Keratinocyte (primary cell): Measurements from ENCODE around the gene SPR. TPM values are rescaled to one million over a fixed set of nuclear protein-coding genes. Genes with fewer than 3 reads are reported as not detected.

Experiments
- DNase-seq: peaks from one replicate; pipeline ENCODE4 v3.0.0-alpha.2; 2011; ENCODE audit warnings: low read depth, missing footprints, low spot score
- FAIRE-seq: peaks from 2 replicates; lab custom pipeline; 2011; peaks lifted over from hg19 to GRCh38; lab: Jason Lieb, UNC
- H2AFZ ChIP-seq: 2 replicates; pipeline ENCODE4 v1.6.0; 2012; ENCODE audit warnings: low read length, control low read depth, inconsistent platforms; ENCODE audit not compliant: control insufficient read depth
- H3K27ac ChIP-seq: 2 replicates; pipeline ENCODE4 v1.5.1; 2011; ENCODE audit warnings: low read length; ENCODE audit not compliant: control insufficient read depth, insufficient read depth
- H3K27me3 ChIP-seq: 3 replicates; pipeline ENCODE4 v1.6.0; 2011; ENCODE audit warnings: low read length; ENCODE audit not compliant: control insufficient read depth, insufficient read depth; ENCODE audit errors: extremely low read depth
- H3K36me3 ChIP-seq, 2 experiments: 2 replicates in 1 of 2; 3 replicates in 1 of 2; pipeline ENCODE4 v1.5.1; 2011; ENCODE audit warnings: low read length in 2 of 2, mild to moderate bottlenecking in 1 of 2; ENCODE audit not compliant: control insufficient read depth in 2 of 2, insufficient read depth in 2 of 2; ENCODE audit errors: extremely low read depth in 1 of 2
- H3K4me1 ChIP-seq: 3 replicates; pipeline ENCODE4 v1.5.1; 2011; ENCODE audit warnings: low read length; ENCODE audit not compliant: control insufficient read depth, insufficient read depth; ENCODE audit errors: extremely low read depth
- H3K4me2 ChIP-seq: 3 replicates; pipeline ENCODE4 v1.6.0; 2011; ENCODE audit warnings: low read depth, low read length; ENCODE audit not compliant: control insufficient read depth, insufficient read depth; ENCODE audit errors: extremely low read depth
- H3K4me3 ChIP-seq, 3 experiments: fragments of 200-600 bp in 1 of 3; sonication (generic) in 1 of 3; 2 replicates in 2 of 3; 3 replicates in 1 of 3; pipeline ENCODE4 v1.5.1; 2011 to 2016; ENCODE audit warnings: low read length in 3 of 3, mild to moderate bottlenecking in 3 of 3, control low read depth in 2 of 3, inconsistent platforms in 1 of 3, low read depth in 1 of 3, mixed read lengths in 1 of 3, mixed run types in 1 of 3, moderate library complexity in 1 of 3; ENCODE audit not compliant: control insufficient read depth in 2 of 3, insufficient read depth in 2 of 3; ENCODE audit errors: extremely low read depth in 1 of 3
- H3K79me2 ChIP-seq: 2 replicates; pipeline ENCODE4 v1.6.0; 2012; ENCODE audit warnings: low read length; ENCODE audit not compliant: control insufficient read depth, insufficient read depth
- H3K9ac ChIP-seq: 3 replicates; pipeline ENCODE4 v1.6.0; 2011; ENCODE audit warnings: low read length; ENCODE audit not compliant: control insufficient read depth, insufficient read depth; ENCODE audit errors: extremely low read depth
- H3K9me1 ChIP-seq: 3 replicates; pipeline ENCODE4 v1.6.0; 2011; ENCODE audit warnings: low read length; ENCODE audit not compliant: control insufficient read depth, insufficient read depth; ENCODE audit errors: extremely low read depth
- H3K9me3 ChIP-seq: 2 replicates; pipeline ENCODE4 v1.5.1; 2012; ENCODE audit warnings: low read depth, low read length; ENCODE audit not compliant: control insufficient read depth
- H4K20me1 ChIP-seq: 3 replicates; pipeline ENCODE4 v1.6.0; 2011; ENCODE audit warnings: low read length; ENCODE audit not compliant: control insufficient read depth, insufficient read depth; ENCODE audit errors: extremely low read depth
- EZH2 ChIP-seq: IDR thresholded peaks from one replicate; pipeline ENCODE4 v1.6.1; 2012; ENCODE audit warnings: inconsistent platforms, mild to moderate bottlenecking, low read length, moderate library complexity
- dilution Hi-C: fragments of 300-500 bp; cut with MboI; formaldehyde crosslinking; loops from one replicate; pipeline ENCODE4 v1.7.0; 2020; ENCODE audit warnings: low sequenced_read_pairs; ENCODE audit not compliant: extremely low pct_ligation_motif_present
- polyA plus RNA-seq, 5 experiments: library from polyadenylated mRNA; depleted of rRNA in 3 of 5; stranded (reverse) in 3 of 5; stranded (forward) in 1 of 5; unstranded in 1 of 5; fragments of >200 nt; gene quantifications; 1 replicate in 1 of 5; 2 replicates in 3 of 5; 3 replicates in 1 of 5; pipeline versions ENCODE4 v1.2.1 to v1.2.3, GENCODE V29; 2011 to 2012; ENCODE audit warnings: missing spikeins in 2 of 5, low read depth in 1 of 5, low replicate concordance in 1 of 5
- TF ChIP-seq, protein P1 (sequence below), 3 experiments: IDR thresholded peaks in 1 of 3; conservative IDR thresholded peaks in 1 of 3; optimal IDR thresholded peaks in 1 of 3; 2 replicates in 2 of 3; 3 replicates in 1 of 3; pipeline versions ENCODE3 to v1.5.1; 2011; ENCODE audit warnings: low read length in 3 of 3, mild to moderate bottlenecking in 3 of 3, moderate library complexity in 2 of 3, control low read depth in 1 of 3, inconsistent platforms in 1 of 3; ENCODE audit not compliant: insufficient read depth in 2 of 3; ENCODE audit errors: extremely low read depth in 1 of 3

Gene SPR
- polyA plus RNA-seq, 1 donor (not counting 4 experiments of a cell fraction or from before 2014, with no cell fraction given) = 25.1 TPM

DNA sequence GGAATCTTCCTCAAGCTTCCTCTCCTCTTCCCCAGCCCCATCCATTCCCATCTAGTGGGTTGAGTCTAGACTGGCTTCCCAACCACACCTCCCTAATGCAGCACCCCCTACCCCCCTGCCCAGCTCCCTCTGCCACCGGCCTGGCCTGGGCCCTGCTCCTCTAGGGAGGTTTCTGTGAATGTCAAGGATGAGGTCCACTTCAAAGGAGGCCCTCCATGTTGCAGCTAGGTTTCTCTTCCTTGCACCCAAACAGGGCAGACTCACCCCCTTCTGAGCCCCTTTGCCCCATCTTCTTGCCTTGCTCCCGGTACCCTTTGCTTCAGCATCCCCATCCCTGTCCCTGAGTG lies 48.4 kb downstream of the SPR start:
- Histone ChIP-seq H3K4me3 (no peak overlapping the region), H3K4me1 (peaks cover 21% of the 10 kb centered on the region), H3K9me3 (no peaks in the 10 kb centered on the region), H3K9ac (no peak overlapping the region), H3K27ac (no peak overlapping the region), H3K9me1 (no peaks in the 10 kb centered on the region), H3K79me2 (no peaks in the 10 kb centered on the region), H3K36me3 (no peaks in the 10 kb centered on the region), H4K20me1 (no peaks in the 10 kb centered on the region), H3K4me2 (no peak overlapping the region), H3K27me3 (peaks cover 33% of the 10 kb centered on the region), H2AFZ (no peak overlapping the region)
- DNase-seq (no peak), FAIRE-seq (no peak)
- TF ChIP-seq, protein P1, sequence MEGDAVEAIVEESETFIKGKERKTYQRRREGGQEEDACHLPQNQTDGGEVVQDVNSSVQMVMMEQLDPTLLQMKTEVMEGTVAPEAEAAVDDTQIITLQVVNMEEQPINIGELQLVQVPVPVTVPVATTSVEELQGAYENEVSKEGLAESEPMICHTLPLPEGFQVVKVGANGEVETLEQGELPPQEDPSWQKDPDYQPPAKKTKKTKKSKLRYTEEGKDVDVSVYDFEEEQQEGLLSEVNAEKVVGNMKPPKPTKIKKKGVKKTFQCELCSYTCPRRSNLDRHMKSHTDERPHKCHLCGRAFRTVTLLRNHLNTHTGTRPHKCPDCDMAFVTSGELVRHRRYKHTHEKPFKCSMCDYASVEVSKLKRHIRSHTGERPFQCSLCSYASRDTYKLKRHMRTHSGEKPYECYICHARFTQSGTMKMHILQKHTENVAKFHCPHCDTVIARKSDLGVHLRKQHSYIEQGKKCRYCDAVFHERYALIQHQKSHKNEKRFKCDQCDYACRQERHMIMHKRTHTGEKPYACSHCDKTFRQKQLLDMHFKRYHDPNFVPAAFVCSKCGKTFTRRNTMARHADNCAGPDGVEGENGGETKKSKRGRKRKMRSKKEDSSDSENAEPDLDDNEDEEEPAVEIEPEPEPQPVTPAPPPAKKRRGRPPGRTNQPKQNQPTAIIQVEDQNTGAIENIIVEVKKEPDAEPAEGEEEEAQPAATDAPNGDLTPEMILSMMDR (optimal IDR thresholded peaks at IDR 0.05 in 1 of 3, IDR thresholded peaks at IDR 0.05 in 1 of 3, conservative IDR thresholded peaks at IDR 0.05 in 1 of 3; ENCODE audit: extremely low read depth in 1 of 3, insufficient read depth in 2 of 3, low read length in 3 of 3) = no peak
- no peak for TF ChIP-seq EZH2
- dilution Hi-C loops = no loop called here

DNA sequence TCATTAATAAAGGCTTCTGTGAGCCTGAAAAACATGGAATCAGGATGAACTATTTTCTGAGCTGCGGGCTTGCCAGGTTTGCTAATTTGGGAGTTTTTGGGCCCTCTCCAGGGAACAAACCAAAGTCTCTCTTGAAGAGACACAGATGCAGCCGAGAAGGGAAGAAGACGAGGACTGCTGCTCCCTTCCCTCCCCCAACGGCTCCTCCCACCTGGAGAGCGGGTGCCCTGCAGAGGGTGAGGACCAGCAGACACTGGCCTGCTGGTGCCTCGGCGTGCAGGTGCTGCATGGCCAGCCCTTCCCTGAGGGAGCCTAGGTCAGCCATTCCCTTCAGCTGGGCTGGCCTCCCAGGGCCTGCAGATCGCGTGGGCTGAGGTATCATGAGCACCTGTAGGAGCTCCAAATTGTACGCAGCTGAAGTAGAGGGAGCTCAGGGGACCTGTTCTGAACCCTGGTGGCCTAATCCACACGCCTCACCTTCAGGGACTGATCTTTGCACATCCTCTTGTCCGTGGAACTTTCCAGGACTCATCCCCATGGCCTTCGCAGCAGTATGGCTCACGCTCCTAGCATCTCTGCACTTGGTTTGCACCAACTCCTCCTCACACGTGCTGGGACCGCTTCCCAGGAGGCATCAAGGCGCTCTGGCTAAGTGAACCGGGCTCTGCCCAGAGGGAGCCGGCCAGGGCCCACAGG lies 49.6 kb downstream of the SPR start:
- no peaks in the 10 kb centered on the region for H3K36me3 ChIP-seq
- no peak overlapping the region for H3K4me3 ChIP-seq
- no peaks in the 10 kb centered on the region for H3K9me3 ChIP-seq
- DNase-seq (no peak), FAIRE-seq (no peak)
- peaks cover 16% of the 10 kb centered on the region for H3K4me1 ChIP-seq
- TF ChIP-seq EZH2 = peak; percentile 34
- TF ChIP-seq, protein P1 (optimal IDR thresholded peaks at IDR 0.05 in 1 of 3, IDR thresholded peaks at IDR 0.05 in 1 of 3, conservative IDR thresholded peaks at IDR 0.05 in 1 of 3; ENCODE audit: extremely low read depth in 1 of 3, insufficient read depth in 2 of 3, low read length in 3 of 3) = no peak
- dilution Hi-C loops = no loop called here
- H4K20me1 ChIP-seq = no peaks in the 10 kb centered on the region
- no peaks in the 10 kb centered on the region for H3K79me2 ChIP-seq
- no peak overlapping the region for H2AFZ ChIP-seq
- H3K4me2 ChIP-seq = no peak overlapping the region
- no peaks in the 10 kb centered on the region for H3K9me1 ChIP-seq
- H3K9ac ChIP-seq = no peak overlapping the region
- H3K27me3 ChIP-seq = peaks cover 33% of the 10 kb centered on the region
- no peak overlapping the region for H3K27ac ChIP-seq
